Endodermal cell (in vitro differentiated cells): ENCODE measurements around the gene MPDU1. TPM values are rescaled to one million over a fixed set of nuclear protein-coding genes. Genes with fewer than 3 reads are reported as not detected.

Experiments
- DNase-seq: peaks from one replicate; pipeline ENCODE4 v3.0.0-alpha.2; 2017
- H3K27ac ChIP-seq: 2 replicates; pipeline ENCODE4 v1.5.1; 2013; ENCODE audit warnings: mild to moderate bottlenecking, low read depth, low read length, moderate library complexity
- H3K27me3 ChIP-seq: 2 replicates; pipeline ENCODE4 v1.6.1; 2013; ENCODE audit warnings: mild to moderate bottlenecking, low read length, moderate library complexity; ENCODE audit not compliant: insufficient read depth, control insufficient read depth, poor library complexity, severe bottlenecking
- H3K36me3 ChIP-seq: 2 replicates; pipeline ENCODE4 v1.7.0; 2013; ENCODE audit warnings: mild to moderate bottlenecking, low read length, moderate library complexity; ENCODE audit not compliant: control insufficient read depth, insufficient read depth
- H3K4me1 ChIP-seq: one replicate; pipeline ENCODE4 v1.7.0; 2013; ENCODE audit warnings: low read length; ENCODE audit not compliant: control insufficient read depth, insufficient read depth
- H3K4me3 ChIP-seq: 2 replicates; pipeline ENCODE4 v1.5.1; 2013; ENCODE audit warnings: mild to moderate bottlenecking, low read length, moderate library complexity
- H3K9ac ChIP-seq: 2 replicates; pipeline ENCODE4 v1.6.1; 2013; ENCODE audit warnings: mild to moderate bottlenecking, low read length, moderate library complexity; ENCODE audit not compliant: poor library complexity, severe bottlenecking; ENCODE audit errors: extremely low read depth
- H3K9me3 ChIP-seq: 2 replicates; pipeline ENCODE4 v1.6.1; 2013; ENCODE audit warnings: mild to moderate bottlenecking, low read length, moderate library complexity; ENCODE audit not compliant: control insufficient read depth
- H3K27ac Mint-ChIP-seq: 2 replicates; pipeline ENCODE4 v1.8.0; 2020; ENCODE audit warnings: mixed read lengths
- H3K27me3 Mint-ChIP-seq: 2 replicates; pipeline ENCODE4 v1.8.0; 2021; ENCODE audit warnings: mild to moderate bottlenecking, mixed read lengths; ENCODE audit not compliant: insufficient read depth
- H3K36me3 Mint-ChIP-seq: 2 replicates; pipeline ENCODE4 v1.8.0; 2020; ENCODE audit warnings: low read depth, mixed read lengths
- H3K4me1 Mint-ChIP-seq: 2 replicates; pipeline ENCODE4 v1.8.0; 2020; ENCODE audit warnings: mixed read lengths
- H3K4me3 Mint-ChIP-seq: 2 replicates; pipeline ENCODE4 v1.8.0; 2020; ENCODE audit warnings: mild to moderate bottlenecking, moderate library complexity, mixed read lengths
- H3K9me3 Mint-ChIP-seq: 2 replicates; pipeline ENCODE4 v1.8.0; 2020; ENCODE audit warnings: mild to moderate bottlenecking, mixed read lengths
- WGBS, 2 experiments: methylation state at CpG; one replicate each; pipeline versions ENCODE4 v1.1.5 to v1.1.7; 2013; ENCODE audit warnings: missing lambda C conversion rate in 2 of 2, mixed read lengths in 1 of 2; ENCODE audit not compliant: insufficient coverage in 1 of 2, insufficient read length in 1 of 2; 5-methylcytosine and 5-hydroxymethylcytosine counted together
- total RNA-seq, 2 donors: library from RNA; stranded (reverse); fragmentation: NEBNext Ultra II Directional in 1 of 2; extraction: Animal tissue kit (Norgen Biotek cat#: 25700) in 1 of 2; gene quantifications; 2 replicates in 1 of 2; 3 replicates in 1 of 2; pipeline ENCODE4 v1.2.1, GENCODE V29; 2021
- TF ChIP-seq, protein P1 (sequence below): fragments of 200-600 bp; sonication (generic); conservative IDR thresholded peaks from 2 replicates; pipeline ENCODE4 v1.5.0; 2021; ENCODE audit warnings: antibody characterized with exemption, mild to moderate bottlenecking

The MPDU1 gene
- total RNA-seq, 2 donors from 2014 or later, result 47.4 to 56.6 TPM

DNA sequence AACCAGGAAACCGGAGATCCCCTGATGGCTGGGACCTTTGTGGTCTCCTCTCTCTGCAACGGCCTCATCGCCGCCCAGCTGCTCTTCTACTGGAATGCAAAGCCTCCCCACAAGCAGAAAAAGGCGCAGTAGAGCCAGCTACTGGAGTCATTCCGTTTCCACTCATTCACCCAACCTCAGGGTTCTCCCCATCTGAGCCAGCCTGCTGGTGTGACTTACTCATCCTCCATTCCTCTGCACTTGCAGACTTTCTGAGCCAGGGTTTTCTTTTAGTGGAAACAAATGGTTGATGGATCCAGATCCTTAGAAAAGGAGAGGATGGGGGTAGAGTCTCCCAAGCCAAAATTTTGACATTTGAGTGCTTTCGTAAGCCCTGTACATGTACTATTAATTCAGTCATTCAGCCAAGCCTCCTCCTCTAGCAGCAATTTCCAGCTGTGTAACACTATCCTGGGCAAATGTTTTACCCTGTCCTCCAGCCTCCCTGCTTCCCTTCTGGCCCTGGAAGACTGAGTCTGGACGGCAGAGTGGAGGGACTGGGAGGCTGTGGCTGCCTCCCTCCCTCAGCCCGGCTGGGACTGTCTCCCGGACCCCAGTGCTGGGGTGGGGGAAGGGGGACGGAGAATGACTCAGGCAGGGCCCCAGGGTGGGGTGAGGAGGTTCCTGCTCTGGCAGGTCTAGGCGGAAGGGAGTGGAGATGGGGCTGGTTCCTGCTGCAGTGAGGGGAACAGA is 3.9 kb downstream of the MPDU1 start:
- H3K4me3 ChIP-seq, result no peak overlapping the region
- peaks cover 15% of the 10 kb centered on the region for H3K4me1 ChIP-seq
- H3K27ac Mint-ChIP-seq, result no peak overlapping the region
- H3K4me3 Mint-ChIP-seq, result peak overlapping the region; percentile 53
- no peaks in the 10 kb centered on the region for H3K9me3 ChIP-seq
- no peak overlapping the region for H3K9ac ChIP-seq
- H3K27me3 Mint-ChIP-seq, result no peaks in the 10 kb centered on the region
- TF ChIP-seq, protein P1, sequence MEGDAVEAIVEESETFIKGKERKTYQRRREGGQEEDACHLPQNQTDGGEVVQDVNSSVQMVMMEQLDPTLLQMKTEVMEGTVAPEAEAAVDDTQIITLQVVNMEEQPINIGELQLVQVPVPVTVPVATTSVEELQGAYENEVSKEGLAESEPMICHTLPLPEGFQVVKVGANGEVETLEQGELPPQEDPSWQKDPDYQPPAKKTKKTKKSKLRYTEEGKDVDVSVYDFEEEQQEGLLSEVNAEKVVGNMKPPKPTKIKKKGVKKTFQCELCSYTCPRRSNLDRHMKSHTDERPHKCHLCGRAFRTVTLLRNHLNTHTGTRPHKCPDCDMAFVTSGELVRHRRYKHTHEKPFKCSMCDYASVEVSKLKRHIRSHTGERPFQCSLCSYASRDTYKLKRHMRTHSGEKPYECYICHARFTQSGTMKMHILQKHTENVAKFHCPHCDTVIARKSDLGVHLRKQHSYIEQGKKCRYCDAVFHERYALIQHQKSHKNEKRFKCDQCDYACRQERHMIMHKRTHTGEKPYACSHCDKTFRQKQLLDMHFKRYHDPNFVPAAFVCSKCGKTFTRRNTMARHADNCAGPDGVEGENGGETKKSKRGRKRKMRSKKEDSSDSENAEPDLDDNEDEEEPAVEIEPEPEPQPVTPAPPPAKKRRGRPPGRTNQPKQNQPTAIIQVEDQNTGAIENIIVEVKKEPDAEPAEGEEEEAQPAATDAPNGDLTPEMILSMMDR, result no peak
- peaks cover 24% of the 10 kb centered on the region for H3K4me1 Mint-ChIP-seq
- WGBS, 2 experiments, result 72 to 84% methylated on average over 5 to 12 of the region's 12 CpGs
- peaks cover 32% of the 10 kb centered on the region for H3K36me3 Mint-ChIP-seq
- H3K27me3 ChIP-seq, result no peaks in the 10 kb centered on the region
- no peak overlapping the region for H3K27ac ChIP-seq
- H3K36me3 ChIP-seq, result peaks cover 55% of the 10 kb centered on the region
- peak; percentile 51 for DNase-seq
- H3K9me3 Mint-ChIP-seq, result no peaks in the 10 kb centered on the region

DNA sequence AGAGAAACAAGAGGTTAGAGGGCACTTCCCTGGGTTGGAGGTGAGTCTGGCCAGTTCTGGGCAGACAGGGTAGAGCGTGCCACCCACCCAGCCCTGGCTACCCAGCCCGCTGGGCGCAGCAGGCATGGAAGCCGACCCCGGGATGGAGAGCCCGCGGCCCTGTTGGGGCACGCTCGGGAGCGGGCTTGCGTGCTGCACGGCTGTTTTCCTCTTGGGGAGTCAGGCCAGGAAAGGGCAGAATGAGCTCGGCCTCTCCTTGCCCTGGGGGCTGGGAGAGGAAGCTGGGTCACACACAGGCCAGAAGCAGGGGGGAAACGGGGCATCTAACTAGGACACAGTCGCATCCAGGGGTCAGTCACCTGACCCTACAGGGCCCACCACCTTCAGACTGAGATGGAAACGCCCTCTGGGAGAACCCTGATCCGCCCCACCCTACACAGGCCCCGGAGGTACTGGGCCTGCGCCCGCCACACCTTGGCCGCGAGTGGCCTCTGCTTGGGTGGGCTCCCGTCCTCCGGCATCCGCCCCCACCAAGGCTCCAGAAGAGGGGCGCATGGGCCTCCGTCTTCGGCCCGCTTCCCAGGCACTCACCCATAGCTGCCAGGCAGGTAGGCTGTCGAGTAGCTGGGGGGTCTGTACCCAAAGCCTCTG is 5.0 kb downstream of the MPDU1 start:
- H3K9ac ChIP-seq, result no peak overlapping the region
- Mint-ChIP-seq H3K4me1 (peaks cover 24% of the 10 kb centered on the region), H3K27me3 (no peaks in the 10 kb centered on the region), H3K9me3 (no peaks in the 10 kb centered on the region), H3K4me3 (peak overlapping the region; percentile 53), H3K36me3 (peaks cover 41% of the 10 kb centered on the region), H3K27ac (no peak overlapping the region)
- peak overlapping the region; percentile 45 for H3K4me3 ChIP-seq
- DNase-seq, result peak; percentile 74
- H3K4me1 ChIP-seq, result peaks cover 12% of the 10 kb centered on the region
- TF ChIP-seq, protein P1, result no peak
- H3K27me3 ChIP-seq, result no peaks in the 10 kb centered on the region
- H3K9me3 ChIP-seq, result no peaks in the 10 kb centered on the region
- H3K27ac ChIP-seq, result no peak overlapping the region
- peaks cover 66% of the 10 kb centered on the region for H3K36me3 ChIP-seq
- 88 to 92% methylated on average over 8 to 30 of the region's 30 CpGs for WGBS, 2 experiments

DNA sequence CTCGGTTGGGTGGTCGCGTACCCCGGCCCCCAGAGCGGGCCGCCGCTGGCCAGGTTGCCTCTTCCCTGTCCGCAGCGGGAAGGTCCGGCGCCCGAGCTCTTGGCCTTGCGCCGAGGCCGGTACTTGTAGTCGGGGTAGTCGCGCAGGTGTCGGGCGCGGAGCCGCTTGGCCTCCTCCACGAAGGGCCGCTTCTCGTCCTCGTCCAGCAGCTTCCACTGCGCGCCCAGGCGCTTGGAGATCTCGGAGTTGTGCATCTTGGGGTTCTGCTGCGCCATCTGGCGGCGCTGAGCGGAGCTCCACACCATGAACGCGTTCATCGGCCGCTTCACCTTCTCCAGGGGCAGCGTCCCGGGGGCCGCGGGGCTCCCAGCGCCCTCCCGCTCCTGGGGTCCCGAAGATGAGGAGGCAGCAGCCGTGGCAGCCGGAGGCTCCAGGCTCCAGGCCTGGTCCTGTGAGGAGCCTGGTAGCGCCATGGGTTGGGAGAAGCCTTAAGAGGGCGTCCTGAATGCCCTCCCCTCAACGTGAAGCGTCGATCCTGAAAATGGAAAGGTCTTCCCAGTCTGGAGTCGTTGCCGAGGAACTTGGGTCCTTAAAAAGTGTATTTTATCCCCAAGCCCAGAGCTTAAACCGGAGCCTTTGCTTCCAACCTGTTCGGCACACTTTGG is 5.7 kb downstream of the MPDU1 start:
- TF ChIP-seq, protein P1, result peak; percentile 95
- Histone ChIP-seq H3K4me3 (peak overlapping the region; percentile 45), H3K27ac (no peak overlapping the region), H3K9ac (peak overlapping the region; percentile 3), H3K36me3 (peaks cover 72% of the 10 kb centered on the region), H3K9me3 (no peaks in the 10 kb centered on the region), H3K4me1 (peaks cover 12% of the 10 kb centered on the region), H3K27me3 (no peaks in the 10 kb centered on the region)
- 49 to 68% methylated on average over 32 to 56 of the region's 56 CpGs for WGBS, 2 experiments
- H3K4me1 Mint-ChIP-seq, result peaks cover 23% of the 10 kb centered on the region
- peak; percentile 97 for DNase-seq
- H3K4me3 Mint-ChIP-seq, result peak overlapping the region; percentile 53
- H3K27ac Mint-ChIP-seq, result peak overlapping the region; percentile 80
- no peaks in the 10 kb centered on the region for H3K27me3 Mint-ChIP-seq
- peaks cover 48% of the 10 kb centered on the region for H3K36me3 Mint-ChIP-seq
- H3K9me3 Mint-ChIP-seq, result no peaks in the 10 kb centered on the region
